A673 (cell line): ENCODE results near the gene NCOA6.

ENCODE experiments used
- CTCF ChIP-seq: fragments of 300-800, 200-600 bp; sonication (generic); conservative IDR thresholded peaks from 2 replicates; pipeline ENCODE4 v1.5.1; 2017; ENCODE audit warnings: low read depth, mild to moderate bottlenecking, antibody characterized with exemption, low read length, moderate library complexity, mixed read lengths
- EZH2 ChIP-seq: fragments of 200-600 bp; sonication (generic); IDR thresholded peaks from 2 replicates; pipeline ENCODE4 v1.6.1; 2017; ENCODE audit warnings: borderline replicate concordance, low read depth, mild to moderate bottlenecking, mixed read lengths, antibody characterized with exemption, low read length; ENCODE audit not compliant: poor library complexity, severe bottlenecking

- TF ChIP-seq CTCF: no peak
- no peak for TF ChIP-seq EZH2
Measured at GRCh38 chr20:34871320-34871926, 46.0 kb upstream of the NCOA6 start.
